ENCODE results near the gene VAV1.

DNA sequence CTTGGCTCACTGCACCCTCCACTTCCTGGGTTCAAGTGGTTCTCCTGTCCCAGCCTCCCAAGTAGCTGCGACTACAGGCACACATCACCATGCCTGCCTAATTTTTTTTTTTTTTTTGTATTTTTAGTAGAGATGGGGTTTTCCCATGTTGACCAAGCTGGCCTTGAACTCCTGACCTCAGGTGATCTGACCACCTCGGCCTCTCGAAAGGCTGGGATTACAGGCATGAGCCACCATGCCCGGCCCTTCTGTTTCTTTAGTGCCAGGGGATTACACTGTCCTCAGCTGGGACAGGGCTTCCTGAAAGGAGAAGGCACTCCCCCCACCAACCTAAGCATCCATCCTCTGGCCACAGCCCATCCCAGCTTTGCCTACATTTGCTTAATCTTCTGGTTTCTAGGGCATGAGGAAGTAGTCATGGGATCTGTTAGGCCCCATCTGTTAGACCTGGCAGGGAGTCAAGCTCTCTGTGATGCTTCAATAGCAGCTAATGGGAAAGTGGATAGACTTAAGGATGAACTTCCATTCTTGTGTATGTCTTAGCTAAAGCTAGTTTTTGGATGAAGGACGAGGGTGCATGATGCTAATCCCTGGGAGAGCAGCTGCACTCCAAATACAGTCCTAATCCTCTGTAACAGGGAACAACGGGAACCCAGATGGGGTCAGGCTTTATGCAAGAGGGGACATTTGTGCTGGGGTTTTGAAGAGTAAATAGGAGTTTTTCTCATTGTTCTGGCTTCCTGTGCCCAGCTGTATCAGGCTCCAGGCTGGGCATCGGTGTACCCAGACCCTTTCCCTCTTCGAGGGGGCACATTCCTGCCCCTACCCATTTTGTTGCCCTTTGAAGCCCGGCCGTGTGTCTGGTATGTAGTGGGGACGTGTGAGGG is 2.6 kb downstream of the VAV1 start:
- TF ChIP-seq CTCF (conservative IDR thresholded peaks at IDR 0.05; ENCODE audit: low read depth, low read length) (no peak), EZH2 (IDR thresholded peaks at IDR 0.05; ENCODE audit: low read length, unreplicated experiment) (no peak)
